K562 (cell line): ENCODE measurements around the gene UHRF1. TPM values are rescaled to one million over a fixed set of nuclear protein-coding genes. Genes with fewer than 3 reads are reported as not detected.
A peak's percentile ranks its signal among the peaks of the same experiment; 100 is the strongest.

Experiments
- CAMTA2 ChIP-seq: fragments of 250-450 bp; sonication (Bioruptor Pico); conservative IDR thresholded peaks from 2 replicates; pipeline ENCODE4 v1.5.1; 2022
- HDAC1 ChIP-seq, 2 experiments: fragments of 450-650 bp; IDR thresholded peaks; 2 replicates each; pipeline ENCODE4 v1.6.1; 2016 to 2017; ENCODE audit warnings: inconsistent platforms in 1 of 2, mild to moderate bottlenecking in 1 of 2, moderate library complexity in 1 of 2
- ID3 ChIP-seq, 2 experiments: fragments of 250-450 bp in 1 of 2; fragments of 450-650 bp in 1 of 2; sonication (Bioruptor Pico) in 1 of 2; IDR thresholded peaks; 2 replicates each; pipeline versions ENCODE4 v1.6.1 to v1.8.0; 2016 to 2021; ENCODE audit warnings: mild to moderate bottlenecking in 2 of 2, moderate library complexity in 2 of 2, missing compliant biosample characterization in 1 of 2, missing genetic modification characterization in 1 of 2
- KAT7 ChIP-seq: sonication (generic); formaldehyde crosslinking; IDR thresholded peaks from 2 replicates; pipeline ENCODE4 v1.8.0; 2022; ENCODE audit warnings: missing genetic modification reagents, mild to moderate bottlenecking, borderline replicate concordance
- KLF10 ChIP-seq: fragments of 250-450 bp; sonication (Bioruptor Pico); IDR thresholded peaks from 2 replicates; pipeline ENCODE4 v1.6.1; 2021; ENCODE audit warnings: matching md5 sums
- MTA1 ChIP-seq: fragments of 450-650 bp; IDR thresholded peaks from 2 replicates; pipeline ENCODE4 v1.6.1; 2017; ENCODE audit warnings: borderline replicate concordance
- MTA3 ChIP-seq: fragments of 450-650 bp; formaldehyde crosslinking; IDR thresholded peaks from 2 replicates; pipeline ENCODE4 v1.6.1; 2017; ENCODE audit warnings: mild to moderate bottlenecking, borderline replicate concordance
- NFIC ChIP-seq: fragments of 450-650 bp; IDR thresholded peaks from 2 replicates; pipeline ENCODE4 v1.6.1; 2017; ENCODE audit warnings: mild to moderate bottlenecking, inconsistent platforms
- PKNOX1 ChIP-seq: fragments of 450-650 bp; IDR thresholded peaks from 2 replicates; pipeline ENCODE4 v1.6.1; 2016
- REST ChIP-seq, 2 experiments: fragments of 450-650 bp; formaldehyde crosslinking in 1 of 2; IDR thresholded peaks; 2 replicates each; pipeline versions ENCODE4 v1.4.0 to v1.6.1; 2014 to 2020; ENCODE audit warnings: mild to moderate bottlenecking in 2 of 2, borderline replicate concordance in 1 of 2, low read depth in 1 of 2
- ZBTB43 ChIP-seq: sonication (generic); formaldehyde crosslinking; IDR thresholded peaks from 2 replicates; pipeline ENCODE4 v1.8.0; 2023; ENCODE audit warnings: mild to moderate bottlenecking, missing genetic modification reagents
- ZFP30 ChIP-seq: fragments of 250-450 bp; sonication (Bioruptor Pico); IDR thresholded peaks from 2 replicates; pipeline ENCODE4 v1.8.0; 2022; ENCODE audit warnings: moderate library complexity, mild to moderate bottlenecking, inconsistent platforms, borderline replicate concordance
- ZNF561 ChIP-seq: fragments of 450-650 bp; formaldehyde crosslinking; conservative IDR thresholded peaks from 2 replicates; pipeline ENCODE4 v1.4.0; 2020; ENCODE audit warnings: mild to moderate bottlenecking, moderate library complexity
- ZNF778 ChIP-seq: fragments of 450-650 bp; formaldehyde crosslinking; IDR thresholded peaks from 2 replicates; pipeline ENCODE4 v1.4.0; 2020; ENCODE audit warnings: mild to moderate bottlenecking, moderate library complexity
- ZNF79 ChIP-seq: fragments of 250-450 bp; sonication (Bioruptor Pico); IDR thresholded peaks from 2 replicates; pipeline ENCODE4 v1.4.0; 2020; ENCODE audit warnings: low read depth, mild to moderate bottlenecking, moderate library complexity
- polyA plus RNA-seq, 8 experiments: library from polyadenylated mRNA; depleted of rRNA in 4 of 8; stranded (reverse) in 5 of 8; unstranded in 3 of 8; fragments of >200 nt; fragmentation: Nextera tagmentation in 2 of 8; fragmentation: Illumina TruSeq in 1 of 8; extraction: Ambion mirVana in 2 of 8; extraction: Trizol in 1 of 8; gene quantifications; 2 replicates each; pipeline versions ENCODE4 v1.2.1 to v1.2.3, GENCODE V29; 2011 to 2014; ENCODE audit warnings: inconsistent platforms in 1 of 8, missing spikeins in 1 of 8
- total RNA-seq, 7 experiments: library from RNA; depleted of rRNA in 6 of 7; stranded (reverse); fragments of >200 nt in 6 of 7; fragmentation: Illumina TruSeq in 2 of 7; extraction: Trizol in 2 of 7; gene quantifications; 2 replicates each; pipeline versions ENCODE4 v1.2.1 to v1.2.3, GENCODE V29; 2011 to 2021; ENCODE audit warnings: low replicate concordance in 1 of 7

The UHRF1 gene
- total and polyA plus RNA-seq, 9 of the 15 experiments (the other 6 are each of a cell fraction or from before 2014, with no cell fraction given) = 6.0 to 101 (median 30.9) TPM

GRCh38 chr19:4909156-4909896 is at the start of gene UHRF1 (continued):
- TF ChIP-seq ID3 (CRISPR knock-in tag; IDR thresholded peaks at IDR 0.05) (no peak), ID3 (tag; IDR thresholded peaks at IDR 0.05) (peak; percentile 61), ZBTB43 (CRISPR knock-in tag) (0 out of 2 replicates have a peak, but pooled peaks have one; percentile 11), ZNF561 (CRISPR knock-in tag) (no peak), ZNF778 (no peak), PKNOX1 (no peak), KLF10 (no peak), HDAC1 (IDR thresholded peaks at IDR 0.05) (peak in 1 of 2 experiments; percentile 44; a peak in 1 of 4 replicates), REST (IDR thresholded peaks at IDR 0.05; ENCODE audit: borderline replicate concordance) (no peak; the same call in 1 of the 2 replicates), REST (CRISPR knock-in tag; IDR thresholded peaks at IDR 0.05; ENCODE audit: low read depth) (no peak), CAMTA2 (CRISPR knock-in tag) (no peak), MTA1 (no peak), KAT7 (CRISPR knock-in tag) (peak; percentile 21; the same call in 1 of the 2 replicates), ZFP30 (CRISPR knock-in tag) (no peak), NFIC (no peak), ZNF79 (CRISPR knock-in tag) (no peak), MTA3 (no peak)
